GM19455 (cell line): ENCODE data around the gene MRC2.
"Not testable (repeated sequence)": the region's sequence is repeated elsewhere in the genome, so short reads cannot be mapped to it uniquely, and the experiment has no call there.

Experiments used
- ATAC-seq: cut with Tn5 transposase; IDR thresholded peaks from one replicate; pipeline ENCODE4 v1.9.1; 2021; ENCODE audit not compliant: unreplicated experiment

MRC2 gene

GRCh38 chr17:62676231-62676943 is 48.9 kb downstream of the MRC2 start:
- no peak for ATAC-seq

GRCh38 chr17:62676952-62677596 is 49.6 kb downstream of the MRC2 start:
- no peak for ATAC-seq

GRCh38 chr17:62678214-62678919 is 50.9 kb downstream of the MRC2 start:
- no peak for ATAC-seq

- ATAC-seq: no peak
These were observed 52.5 kb downstream of the MRC2 start for GRCh38 chr17:62679866-62680377.

GRCh38 chr17:62680541-62681052 is 53.1 kb downstream of the MRC2 start:
- no peak for ATAC-seq

GRCh38 chr17:62681061-62681938 is 53.8 kb downstream of the MRC2 start:
- no peak for ATAC-seq

GRCh38 chr17:62681939-62682381 is 54.5 kb downstream of the MRC2 start:
- no peak for ATAC-seq

GRCh38 chr17:62684179-62684578 is 56.7 kb downstream of the MRC2 start:
- no peak for ATAC-seq

GRCh38 chr17:62687997-62688396 is 60.5 kb downstream of the MRC2 start:
- no peak for ATAC-seq

GRCh38 chr17:62688398-62689160 is 61.1 kb downstream of the MRC2 start:
- no peak for ATAC-seq

GRCh38 chr17:62689441-62690167 is 62.1 kb downstream of the MRC2 start:
- no peak for ATAC-seq

GRCh38 chr17:62690168-62690897 is 62.9 kb downstream of the MRC2 start:
- no peak for ATAC-seq

GRCh38 chr17:62691589-62691915 is 64.1 kb downstream of the MRC2 start:
- ATAC-seq: not testable (repeated sequence)

- no peak for ATAC-seq
These were observed 64.7 kb downstream of the MRC2 start for GRCh38 chr17:62692159-62692651.

- ATAC-seq: no peak
These were observed 65.4 kb downstream of the MRC2 start for GRCh38 chr17:62692721-62693431.

- ATAC-seq: no peak
These were observed 66.3 kb downstream of the MRC2 start for GRCh38 chr17:62693616-62694409.
